Naive thymus-derived CD8-positive, alpha-beta T cell (primary cell): ENCODE measurements around the gene TAPBP. TPM values are rescaled to one million over a fixed set of nuclear protein-coding genes. Genes with fewer than 3 reads are reported as not detected.

Experiments used
- ATAC-seq, 2 donors: fragments of 150-1000 bp; cut with Tn5 transposase in 1 of 2; sonication (Bioruptor Pico), chemical (Tn5 transposase) in 1 of 2; 1 replicate in 1 of 2; 2 replicates in 1 of 2; pipeline ENCODE4 v1.10.0; 2021; ENCODE audit warnings: mild to moderate bottlenecking in 2 of 2, moderate library complexity in 2 of 2
- POLR2A ChIA-PET: fragments of 350-600 bp; sonication (Branson Sonifier 250); formaldehyde crosslinking; loops from one replicate; lab custom pipeline; 2021; ENCODE audit warnings: antibody characterized with exemption; lab: Charles Lee
- DNase-seq, 10 donors: peaks; one replicate each; pipeline versions ENCODE4 v3.0.0 to v3.0.0-alpha.2; 2020 to 2022
- H3K27ac Mint-ChIP-seq, 10 donors: one replicate each; pipeline ENCODE4 v1.8.0; 2020 to 2022; ENCODE audit warnings: mild to moderate bottlenecking in 10 of 10, mixed read lengths in 10 of 10, moderate library complexity in 4 of 10, inconsistent platforms in 1 of 10
- H3K27me3 Mint-ChIP-seq, 5 donors: one replicate each; pipeline ENCODE4 v1.8.0; 2021 to 2022; ENCODE audit warnings: mixed read lengths in 5 of 5
- H3K36me3 Mint-ChIP-seq, 3 donors: one replicate each; pipeline ENCODE4 v1.8.0; 2020 to 2022; ENCODE audit warnings: mixed read lengths in 3 of 3, mild to moderate bottlenecking in 2 of 3, inconsistent platforms in 1 of 3
- H3K4me1 Mint-ChIP-seq, 4 donors: one replicate each; pipeline ENCODE4 v1.8.0; 2021 to 2022; ENCODE audit warnings: mixed read lengths in 4 of 4
- H3K4me3 Mint-ChIP-seq, 10 donors: one replicate each; pipeline ENCODE4 v1.8.0; 2020 to 2022; ENCODE audit warnings: mild to moderate bottlenecking in 10 of 10, mixed read lengths in 10 of 10, moderate library complexity in 6 of 10, inconsistent platforms in 1 of 10
- H3K9me3 Mint-ChIP-seq, 9 donors: one replicate each; pipeline ENCODE4 v1.8.0; 2020 to 2022; ENCODE audit warnings: mixed read lengths in 9 of 9, mild to moderate bottlenecking in 3 of 9, inconsistent platforms in 1 of 9, moderate library complexity in 1 of 9
- microRNA-seq: library from miRNA; unstranded; fragments of <30 nt; microRNA quantifications from one replicate; pipeline ENCODE4 v1.2.0, GENCODE V29; 2022; ENCODE audit warnings: borderline microRNAs expressed
- polyA plus RNA-seq, 3 donors: library from polyadenylated mRNA; unstranded; fragments of 300-500 nt; fragmentation: Illumina TruSeq; gene quantifications; one replicate each; pipeline ENCODE4 v1.2.3, GENCODE V29; 2021
- total RNA-seq, 8 experiments: library from RNA in 2 of 8; stranded (reverse) in 2 of 8; gene quantifications; one replicate each; pipeline ENCODE4 v1.2.3 and lab custom pipeline; 2021 to 2026

The TAPBP gene
- total and polyA plus RNA-seq, 5 experiments from 2014 or later = 212 to 372 (median 259) TPM

DNA sequence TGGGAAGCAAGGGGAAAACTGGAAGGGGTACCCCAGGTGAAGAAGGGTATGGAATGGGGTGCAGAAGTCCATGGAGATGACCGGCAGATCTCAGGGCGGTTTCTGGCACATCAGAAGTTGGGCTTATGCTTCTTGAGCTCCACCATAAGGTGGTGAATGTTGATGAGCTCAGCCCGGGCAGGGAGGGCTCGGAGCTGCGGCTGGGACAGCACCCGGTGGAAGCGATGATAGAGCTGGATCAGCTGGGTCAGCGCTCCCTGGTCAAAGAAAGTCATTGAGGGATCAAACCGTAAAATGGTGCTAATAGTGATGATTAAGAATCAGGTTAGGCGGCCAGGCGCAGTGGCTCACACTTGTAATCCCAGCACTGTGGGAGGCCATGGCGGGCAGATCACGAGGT is 63.1 kb downstream of the TAPBP start:
- peaks cover 0 to 37% (median 0%) of the 10 kb centered on the region in 3 donors for H3K36me3 Mint-ChIP-seq
- peak overlapping the region; percentile 36 to 94 (median 90) for H3K4me3 Mint-ChIP-seq
- H3K4me1 Mint-ChIP-seq = peaks cover 22 to 41% (median 38%) of the 10 kb centered on the region in 4 donors
- no peaks in the 10 kb centered on the region for H3K9me3 Mint-ChIP-seq
- no peak for DNase-seq
- peak overlapping the region; percentile 91 to 99 (median 98) for H3K27ac Mint-ChIP-seq
- H3K27me3 Mint-ChIP-seq = no peaks in the 10 kb centered on the region
- ATAC-seq = no peak
- POLR2A ChIA-PET = interaction anchor here (0.8 to 5.4 kb wide), 7 partner anchors 21 to 279 kb away, joined by 3 to 84 read pairs (median 37); partner anchors contain the start of genes B3GALT4, PFDN6, RGL2 and RING1

- ATAC-seq (no peak), DNase-seq (peak in 2 of 10 donors; percentile 4 to 64)
- peaks cover 22 to 41% (median 38%) of the 10 kb centered on the region in 4 donors for H3K4me1 Mint-ChIP-seq
Observed at GRCh38 chr6:33249732-33250630, 63.9 kb downstream of the TAPBP start.

More at GRCh38 chr6:33249732-33250630, 63.9 kb downstream of the TAPBP start:
- no peaks in the 10 kb centered on the region for H3K9me3 Mint-ChIP-seq
- peak overlapping the region; percentile 83 to 94 (median 90) for H3K4me3 Mint-ChIP-seq
- peaks cover 0 to 31% (median 0%) of the 10 kb centered on the region in 3 donors for H3K36me3 Mint-ChIP-seq
- H3K27ac Mint-ChIP-seq = peak overlapping the region; percentile 91 to 99 (median 98)
- POLR2A ChIA-PET = interaction anchor here (0.6 to 5.4 kb wide), 26 partner anchors 9 to 411 kb away, joined by 3 to 84 read pairs (median 8); partner anchors contain the start of genes B3GALT4, COL11A2, HLA-DPA1 and HSD17B8
- H3K27me3 Mint-ChIP-seq = no peaks in the 10 kb centered on the region

Small RNA genes lying within 50 kb of the gene (microRNA-seq; reads per million reads assigned to microRNA genes)
- not detected for gene MIR6834
- gene MIR6873 = not detected

Other genes starting within 250 kb of the TAPBP start
- 10 to 100 TPM; 32.6 to 35.9 TPM for gene HLA-DPA1, start 240.4 kb downstream of the TAPBP start, total RNA-seq
- 100 to 1,000 TPM in 1 of 3 donors, 10 to 100 TPM in 2; 19.5 to 121 (median 77.1) TPM for gene HLA-DPA1, start 240.4 kb downstream of the TAPBP start, polyA plus RNA-seq
- gene HLA-DPB1, start 238.1 kb downstream of the TAPBP start, total RNA-seq = 10 to 100 TPM; 42.8 to 44.0 TPM
- 100 to 1,000 TPM in 2 of 3 donors, 10 to 100 TPM in 1; 62.2 to 228 (median 186) TPM for gene HLA-DPB1, start 238.1 kb downstream of the TAPBP start, polyA plus RNA-seq
- gene COL11A2, start 121.6 kb downstream of the TAPBP start, total RNA-seq = 1 to 10 TPM; 7.5 to 8.0 TPM
- gene COL11A2, start 121.6 kb downstream of the TAPBP start, polyA plus RNA-seq = under 1 TPM; 0.08 to 0.48 (median 0.13) TPM
- 100 to 1,000 TPM; 126 to 127 TPM for gene RXRB, start 113.4 kb downstream of the TAPBP start, total RNA-seq
- 10 to 100 TPM in 1 of 3 donors, 1 to 10 TPM in 2; 6.6 to 10.9 (median 7.3) TPM for gene RXRB, start 113.4 kb downstream of the TAPBP start, polyA plus RNA-seq
- gene SLC39A7, start 113.2 kb downstream of the TAPBP start, total RNA-seq = 10 to 100 TPM; 35.5 to 36.4 TPM
- gene SLC39A7, start 113.2 kb downstream of the TAPBP start, polyA plus RNA-seq = 10 to 100 TPM; 18.8 to 23.8 (median 21.8) TPM
- 10 to 100 TPM; 28.7 to 29.0 TPM for gene HSD17B8, start 109.4 kb downstream of the TAPBP start, total RNA-seq
- gene HSD17B8, start 109.4 kb downstream of the TAPBP start, polyA plus RNA-seq = 10 to 100 TPM; 75.0 to 79.2 (median 75.9) TPM
- 10 to 100 TPM; 58.3 to 59.1 TPM for gene RING1, start 105.6 kb downstream of the TAPBP start, total RNA-seq
- 10 to 100 TPM; 12.1 to 12.5 (median 12.4) TPM for gene RING1, start 105.6 kb downstream of the TAPBP start, polyA plus RNA-seq
- gene VPS52, start 42.2 kb downstream of the TAPBP start, total RNA-seq = 100 to 1,000 TPM; 116 TPM
- gene VPS52, start 42.2 kb downstream of the TAPBP start, polyA plus RNA-seq = 10 to 100 TPM in 2 of 3 donors, 1 to 10 TPM in 1; 9.3 to 19.3 (median 15.2) TPM
- 1,000 to 10,000 TPM; 4,620 to 4,686 TPM for gene RPS18, start 42.0 kb downstream of the TAPBP start, total RNA-seq
- gene RPS18, start 42.0 kb downstream of the TAPBP start, polyA plus RNA-seq = over 10,000 TPM in 2 of 3 donors, 1,000 to 10,000 TPM in 1; 9,896 to 11,320 (median 11,293) TPM
- 10 to 100 TPM; 37.8 to 41.9 TPM for gene B3GALT4, start 37.0 kb downstream of the TAPBP start, total RNA-seq
- gene B3GALT4, start 37.0 kb downstream of the TAPBP start, polyA plus RNA-seq = 10 to 100 TPM; 14.5 to 20.4 (median 18.7) TPM
- gene WDR46, start 24.8 kb downstream of the TAPBP start, total RNA-seq = 10 to 100 TPM; 53.3 to 59.0 TPM
- gene WDR46, start 24.8 kb downstream of the TAPBP start, polyA plus RNA-seq = 10 to 100 TPM; 71.3 to 83.7 (median 74.1) TPM
- gene PFDN6, start 24.5 kb downstream of the TAPBP start, total RNA-seq = 10 to 100 TPM; 30.4 to 36.6 TPM
- gene PFDN6, start 24.5 kb downstream of the TAPBP start, polyA plus RNA-seq = 10 to 100 TPM; 33.4 to 38.2 (median 35.5) TPM
- gene RGL2, start 15.1 kb downstream of the TAPBP start, total RNA-seq = 10 to 100 TPM; 60.3 to 66.4 TPM
- 1 to 10 TPM; 5.3 to 9.9 (median 7.0) TPM for gene RGL2, start 15.1 kb downstream of the TAPBP start, polyA plus RNA-seq
- 10 to 100 TPM; 29.7 to 33.6 TPM for gene ZBTB22, start 3.7 kb upstream of the TAPBP start, total RNA-seq
- 10 to 100 TPM; 10.4 to 13.4 (median 10.7) TPM for gene ZBTB22, start 3.7 kb upstream of the TAPBP start, polyA plus RNA-seq
- 10 to 100 TPM; 88.0 to 88.1 TPM for gene DAXX, start 8.9 kb upstream of the TAPBP start, total RNA-seq
- gene DAXX, start 8.9 kb upstream of the TAPBP start, polyA plus RNA-seq = 100 to 1,000 TPM in 1 of 3 donors, 10 to 100 TPM in 2; 77.5 to 132 (median 86.5) TPM
- gene KIFC1, start 77.7 kb upstream of the TAPBP start, total RNA-seq = 1 to 10 TPM in 1 of 2 experiments, under 1 TPM in 1; 0.60 to 1.2 TPM
- under 1 TPM in 2 of 3 donors, not detected in 1; 0.26 to 0.46 TPM for gene KIFC1, start 77.7 kb upstream of the TAPBP start, polyA plus RNA-seq
- 100 to 1,000 TPM; 213 to 223 TPM for gene PHF1, start 96.9 kb upstream of the TAPBP start, total RNA-seq
- 10 to 100 TPM; 44.3 to 71.4 (median 45.3) TPM for gene PHF1, start 96.9 kb upstream of the TAPBP start, polyA plus RNA-seq
- gene CUTA, start 104.0 kb upstream of the TAPBP start, total RNA-seq = 100 to 1,000 TPM; 198 to 201 TPM
- 100 to 1,000 TPM; 338 to 441 (median 385) TPM for gene CUTA, start 104.0 kb upstream of the TAPBP start, polyA plus RNA-seq
- gene SYNGAP1, start 106.0 kb upstream of the TAPBP start, total RNA-seq = 10 to 100 TPM; 57.0 to 66.6 TPM
- 1 to 10 TPM in 2 of 3 donors, under 1 TPM in 1; 0.38 to 1.9 (median 1.4) TPM for gene SYNGAP1, start 106.0 kb upstream of the TAPBP start, polyA plus RNA-seq
- gene ZBTB9, start 140.5 kb upstream of the TAPBP start, total RNA-seq = 10 to 100 TPM; 10.6 to 11.9 TPM
- 10 to 100 TPM in 1 of 3 donors, 1 to 10 TPM in 2; 3.7 to 10.4 (median 6.4) TPM for gene ZBTB9, start 140.5 kb upstream of the TAPBP start, polyA plus RNA-seq